Memory B cell (primary cell): ENCODE measurements around the gene PGBD5.

Source experiments
- ATAC-seq: fragments of 150-1000 bp; cut with Tn5 transposase; 2 replicates; pipeline ENCODE4 v1.10.0; 2021; ENCODE audit warnings: low read depth, mild to moderate bottlenecking, moderate library complexity
- DNase-seq, 2 donors: peaks; one replicate each; pipeline ENCODE4 v3.0.0; 2022; ENCODE audit warnings: low spot score in 2 of 2
- H3K27ac Mint-ChIP-seq: one replicate; pipeline ENCODE4 v1.8.0; 2022; ENCODE audit warnings: mild to moderate bottlenecking, moderate library complexity, mixed read lengths
- H3K27me3 Mint-ChIP-seq: one replicate; pipeline ENCODE4 v1.8.0; 2022; ENCODE audit warnings: mixed read lengths
- H3K36me3 Mint-ChIP-seq: one replicate; pipeline ENCODE4 v1.8.0; 2022; ENCODE audit warnings: mild to moderate bottlenecking, mixed read lengths
- H3K4me1 Mint-ChIP-seq: one replicate; pipeline ENCODE4 v1.8.0; 2022; ENCODE audit warnings: mixed read lengths
- H3K4me3 Mint-ChIP-seq: one replicate; pipeline ENCODE4 v1.8.0; 2022; ENCODE audit warnings: mild to moderate bottlenecking, moderate library complexity, mixed read lengths
- H3K9me3 Mint-ChIP-seq: one replicate; pipeline ENCODE4 v1.8.0; 2022; ENCODE audit warnings: mixed read lengths

PGBD5 gene

DNA sequence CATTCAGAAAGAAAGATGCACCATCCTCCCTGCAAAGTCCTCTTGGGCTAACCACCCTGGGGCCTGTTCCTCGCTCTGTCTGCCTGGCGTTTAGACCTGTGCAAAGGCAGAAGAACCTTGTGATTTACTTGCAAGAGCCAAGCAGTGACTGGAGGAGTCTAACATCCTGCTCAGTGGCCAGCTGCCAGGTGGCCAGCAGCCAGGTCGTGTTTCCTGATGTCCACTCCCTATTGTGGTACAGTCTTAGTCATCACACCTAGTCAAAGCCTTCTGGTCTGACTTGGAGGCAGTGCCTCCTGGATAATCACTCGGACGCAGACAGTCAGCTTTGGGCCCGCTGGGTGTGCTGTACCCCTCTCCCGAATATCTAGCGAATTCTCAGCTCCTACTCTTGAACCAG, 118.1 kb downstream of the PGBD5 start:
- H3K27ac Mint-ChIP-seq, result no peak overlapping the region
- H3K4me3 Mint-ChIP-seq, result no peak overlapping the region

DNA sequence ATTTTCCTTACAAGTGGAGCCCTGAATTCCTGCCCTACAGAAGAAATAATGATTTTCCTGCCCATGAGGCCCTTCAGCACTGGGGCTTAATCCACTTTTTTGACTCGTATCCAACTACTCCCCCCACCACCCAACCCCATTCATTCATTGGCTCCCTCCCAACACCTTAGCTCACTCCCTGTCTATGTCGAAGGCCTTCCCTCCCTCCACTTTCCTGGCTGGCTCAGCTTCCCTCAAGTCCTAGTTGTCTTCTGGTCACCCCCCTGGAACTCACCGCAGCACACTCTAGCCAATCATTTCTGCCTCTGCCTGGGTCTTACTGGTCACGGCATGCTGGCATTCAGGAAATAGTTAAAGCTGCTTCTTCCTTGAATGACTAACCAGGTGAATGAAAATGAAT, 118.9 kb downstream of the PGBD5 start:
- Mint-ChIP-seq H3K4me1 (peaks cover 11% of the 10 kb centered on the region), H3K36me3 (no peaks in the 10 kb centered on the region), H3K27ac (no peak overlapping the region), H3K4me3 (no peak overlapping the region), H3K9me3 (no peaks in the 10 kb centered on the region), H3K27me3 (peaks cover 4% of the 10 kb centered on the region)
- ATAC-seq (no peak), DNase-seq (no peak)

More for the DNA sequence above, 118.1 kb downstream of the PGBD5 start:
- no peaks in the 10 kb centered on the region for H3K36me3 Mint-ChIP-seq
- ATAC-seq, result no peak
- peaks cover 9% of the 10 kb centered on the region for H3K4me1 Mint-ChIP-seq
- H3K27me3 Mint-ChIP-seq, result peaks cover 4% of the 10 kb centered on the region
- H3K9me3 Mint-ChIP-seq, result no peaks in the 10 kb centered on the region
- no peak for DNase-seq

DNA sequence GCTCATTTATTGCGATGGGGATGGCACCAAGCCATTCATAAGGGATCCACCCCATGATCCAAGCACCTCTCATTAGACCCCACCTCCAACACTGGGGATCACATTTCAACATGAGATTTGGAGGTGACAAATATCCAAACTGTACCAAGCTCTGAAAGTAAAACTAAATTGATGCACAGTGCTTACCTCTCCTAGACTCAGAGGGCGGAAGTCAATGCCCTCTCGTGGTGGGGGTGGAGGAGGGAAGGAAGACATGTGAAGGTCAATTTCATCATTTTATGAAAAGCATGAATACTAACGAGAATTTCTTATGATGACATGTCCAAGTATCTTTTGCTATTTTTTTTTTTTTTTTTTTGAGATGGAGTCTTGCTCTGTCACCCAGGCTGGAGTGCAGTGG, 120.0 kb downstream of the PGBD5 start:
- DNase-seq, result no peak
- H3K4me3 Mint-ChIP-seq, result no peak overlapping the region
- H3K9me3 Mint-ChIP-seq, result no peaks in the 10 kb centered on the region
- peaks cover 13% of the 10 kb centered on the region for H3K4me1 Mint-ChIP-seq
- no peaks in the 10 kb centered on the region for H3K36me3 Mint-ChIP-seq
- ATAC-seq, result peak; percentile 74
- no peak overlapping the region for H3K27ac Mint-ChIP-seq
- H3K27me3 Mint-ChIP-seq, result peaks cover 4% of the 10 kb centered on the region

DNA sequence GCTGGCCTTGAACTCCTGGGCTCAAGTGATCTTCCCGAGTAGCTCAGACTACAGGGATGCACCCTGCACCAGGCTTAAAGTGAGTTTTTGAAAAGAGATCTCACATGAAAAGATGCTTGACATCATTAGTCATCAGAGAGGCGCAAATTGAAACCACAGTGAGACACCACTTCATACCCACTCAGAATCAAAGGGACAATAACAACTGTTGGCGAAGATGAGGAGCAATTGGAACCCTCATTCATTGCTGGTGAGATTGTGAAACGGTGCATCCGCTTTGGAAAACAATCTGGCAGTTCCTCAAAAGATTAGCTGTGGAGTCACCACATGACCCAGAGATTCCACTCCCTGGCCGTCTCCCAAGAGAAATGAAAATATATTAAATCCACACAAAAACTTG, 122.3 kb downstream of the PGBD5 start:
- H3K36me3 Mint-ChIP-seq, result no peaks in the 10 kb centered on the region

DNA sequence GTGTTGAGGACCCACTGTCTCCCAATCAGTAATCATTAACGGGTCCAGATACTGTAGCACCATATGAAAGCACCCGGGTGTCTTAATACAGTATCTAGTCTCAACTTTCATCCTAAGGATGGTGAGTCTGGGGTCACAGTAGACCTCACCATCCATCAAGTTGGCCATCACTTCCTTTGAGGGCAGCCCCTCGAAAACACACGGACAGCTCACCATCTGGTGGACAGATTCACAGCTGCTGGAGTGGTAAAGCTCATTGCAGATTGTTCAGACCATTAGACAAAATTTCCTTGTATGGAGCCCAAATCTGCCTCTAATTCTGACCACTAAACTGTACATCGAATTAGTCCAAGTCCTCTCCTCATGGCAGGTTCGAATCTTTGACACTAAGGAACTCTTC, 123.1 kb downstream of the PGBD5 start:
- Mint-ChIP-seq H3K36me3 (no peaks in the 10 kb centered on the region), H3K9me3 (no peaks in the 10 kb centered on the region), H3K4me1 (peaks cover 25% of the 10 kb centered on the region), H3K4me3 (no peak overlapping the region), H3K27me3 (no peaks in the 10 kb centered on the region), H3K27ac (peak overlapping the region; percentile 55)
- ATAC-seq (no peak), DNase-seq (no peak)

More for the DNA sequence above, 122.3 kb downstream of the PGBD5 start:
- Mint-ChIP-seq H3K27ac (no peak overlapping the region), H3K4me3 (no peak overlapping the region), H3K9me3 (no peaks in the 10 kb centered on the region), H3K27me3 (no peaks in the 10 kb centered on the region), H3K4me1 (peaks cover 25% of the 10 kb centered on the region)
- DNase-seq (no peak), ATAC-seq (no peak)

DNA sequence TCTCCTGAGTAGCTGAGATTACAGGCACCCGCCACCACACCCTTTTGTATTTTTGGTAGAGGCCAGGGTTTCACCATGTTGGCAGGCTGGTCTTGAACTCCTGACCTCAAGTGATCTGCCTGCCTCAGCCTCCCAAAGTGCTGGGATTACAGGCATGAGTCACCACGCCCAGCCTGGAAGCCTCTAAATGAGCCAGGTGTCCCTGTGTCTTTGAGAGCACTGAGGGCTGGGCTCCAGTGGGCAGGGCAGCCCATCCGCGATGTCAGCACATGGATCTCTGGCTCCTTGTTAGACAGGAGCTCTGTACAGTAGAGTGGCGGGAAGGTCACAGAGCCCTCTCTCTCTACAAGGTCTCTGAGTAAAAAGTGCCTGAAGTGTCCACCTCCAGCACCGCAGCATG, 124.3 kb downstream of the PGBD5 start:
- peaks cover 22% of the 10 kb centered on the region for H3K4me1 Mint-ChIP-seq
- no peak for DNase-seq
- no peak for ATAC-seq
- no peak overlapping the region for H3K4me3 Mint-ChIP-seq
- H3K36me3 Mint-ChIP-seq, result no peaks in the 10 kb centered on the region
- no peak overlapping the region for H3K27ac Mint-ChIP-seq
- no peaks in the 10 kb centered on the region for H3K27me3 Mint-ChIP-seq
- H3K9me3 Mint-ChIP-seq, result no peaks in the 10 kb centered on the region

DNA sequence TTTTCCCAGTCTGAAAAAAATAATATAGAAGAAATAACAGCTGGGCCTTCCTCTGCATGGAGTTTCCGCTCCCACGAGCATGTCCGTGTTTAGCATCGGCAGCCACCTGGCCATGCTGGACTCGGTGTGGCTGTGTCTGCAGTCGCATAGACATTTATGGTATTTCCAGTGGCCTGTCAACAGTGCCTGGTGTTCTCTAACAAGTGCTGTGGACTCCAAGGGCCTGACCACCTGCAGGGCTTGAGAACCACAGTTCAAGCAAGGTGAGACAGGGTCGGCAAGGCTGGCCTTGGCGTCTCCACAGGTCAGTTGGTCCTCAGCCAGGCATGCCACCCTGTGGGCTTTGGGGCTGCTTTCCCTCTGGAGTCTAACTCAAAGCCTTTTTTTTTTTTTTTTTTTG, 124.8 kb downstream of the PGBD5 start:
- H3K27ac Mint-ChIP-seq, result peak overlapping the region; percentile 51
- H3K4me3 Mint-ChIP-seq, result peak overlapping the region; percentile 15
- H3K9me3 Mint-ChIP-seq, result no peaks in the 10 kb centered on the region
- H3K4me1 Mint-ChIP-seq, result peaks cover 22% of the 10 kb centered on the region
- ATAC-seq, result no peak
- no peaks in the 10 kb centered on the region for H3K36me3 Mint-ChIP-seq
- DNase-seq, result no peak
- no peaks in the 10 kb centered on the region for H3K27me3 Mint-ChIP-seq

DNA sequence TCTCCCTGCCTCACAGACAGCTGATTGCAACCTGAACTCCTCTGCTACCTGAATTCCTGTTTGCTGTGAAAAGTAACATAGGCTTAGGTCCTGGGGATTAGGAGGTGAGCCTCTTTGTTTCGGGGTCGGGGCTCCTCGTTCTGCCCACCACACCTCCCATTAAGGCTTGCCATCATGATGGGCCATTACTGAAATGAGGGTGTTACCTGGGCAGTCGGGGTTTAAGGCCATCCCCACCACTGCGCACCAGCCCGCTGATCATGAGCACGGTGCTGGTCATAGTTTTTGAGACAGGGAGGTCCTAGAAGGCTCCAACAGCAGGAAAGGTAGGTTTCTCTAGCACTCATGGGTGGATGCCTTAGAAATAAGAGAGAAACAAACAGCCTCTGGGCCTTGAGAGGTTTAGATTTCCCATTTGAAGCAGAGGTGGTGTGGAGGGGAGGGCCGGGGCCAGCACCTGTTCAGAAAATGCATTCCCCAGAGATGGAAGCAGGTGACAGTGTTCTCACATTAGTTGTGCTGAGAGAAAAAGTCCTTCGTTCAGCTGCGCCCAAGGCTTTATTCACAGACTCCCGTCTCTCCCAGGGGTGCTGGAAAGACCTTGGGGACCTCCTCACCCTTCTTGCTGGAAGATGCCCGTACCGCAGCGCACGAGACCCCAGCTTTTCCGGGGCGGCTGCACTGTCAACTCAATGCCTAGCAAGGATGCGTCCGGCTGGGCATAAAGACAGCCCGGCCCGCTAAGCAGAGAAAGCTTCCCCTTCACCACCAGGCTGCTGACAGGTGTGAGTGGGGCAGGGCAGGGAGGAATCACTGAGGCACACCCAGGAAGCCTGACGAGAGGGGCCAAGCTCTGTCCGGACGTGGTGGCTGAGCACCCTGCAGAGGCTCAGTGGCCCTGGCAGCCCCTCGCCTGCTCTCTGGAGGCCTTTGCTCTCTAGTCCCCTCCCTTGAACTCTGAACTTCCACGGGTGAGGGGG, 125.5 kb downstream of the PGBD5 start:
- DNase-seq, result peak in 1 of 2 donors; percentile 15

DNA sequence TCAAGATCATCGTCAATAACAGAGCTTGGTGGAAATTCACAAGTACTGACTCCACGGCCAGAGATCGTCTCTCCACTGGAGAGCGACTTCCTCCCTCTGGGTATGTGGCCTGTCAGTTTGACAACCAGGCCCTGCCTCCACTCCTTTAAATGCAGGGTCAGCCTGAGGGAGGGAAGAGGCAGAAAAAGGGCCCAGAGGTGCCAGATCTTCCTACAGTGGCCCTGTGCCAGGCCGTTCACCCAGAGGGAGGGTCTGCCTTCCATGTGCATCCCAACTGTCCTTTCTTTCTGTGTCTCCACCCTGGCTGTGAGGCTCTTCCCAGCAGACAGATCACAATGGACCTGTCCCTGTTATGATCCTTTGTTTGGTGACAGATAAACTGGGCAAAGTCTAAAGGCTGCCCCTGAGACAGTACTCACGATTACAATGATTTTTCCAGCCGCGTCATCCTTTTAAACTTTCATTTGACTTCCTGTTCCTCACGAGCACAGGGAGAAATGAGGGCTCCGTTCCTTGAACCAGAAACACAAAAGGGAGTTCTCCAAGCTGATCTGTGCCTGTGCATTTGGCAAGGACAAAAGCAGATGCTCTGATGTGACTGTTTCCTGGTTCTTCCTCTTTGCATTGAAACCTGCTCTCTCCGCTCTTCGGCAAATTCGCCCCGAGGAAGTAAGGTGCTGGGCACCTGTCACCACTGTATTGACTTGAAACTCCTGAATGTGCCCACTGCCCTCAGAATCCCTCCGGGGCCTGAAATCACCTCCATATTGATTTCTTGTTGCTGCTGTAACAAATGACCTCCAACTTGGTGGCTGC, 126.7 kb downstream of the PGBD5 start:
- Mint-ChIP-seq H3K4me1 (peaks cover 18% of the 10 kb centered on the region), H3K9me3 (no peaks in the 10 kb centered on the region), H3K36me3 (no peaks in the 10 kb centered on the region), H3K4me3 (no peak overlapping the region), H3K27ac (peak overlapping the region; percentile 46), H3K27me3 (no peaks in the 10 kb centered on the region)
- DNase-seq (no peak), ATAC-seq (peak; percentile 23)

More for the DNA sequence above, 125.5 kb downstream of the PGBD5 start:
- ATAC-seq, result peak; percentile 81
- peaks cover 18% of the 10 kb centered on the region for H3K4me1 Mint-ChIP-seq
- H3K36me3 Mint-ChIP-seq, result no peaks in the 10 kb centered on the region
- H3K27ac Mint-ChIP-seq, result peak overlapping the region; percentile 51
- no peaks in the 10 kb centered on the region for H3K9me3 Mint-ChIP-seq
- peak overlapping the region; percentile 29 for H3K4me3 Mint-ChIP-seq
- no peaks in the 10 kb centered on the region for H3K27me3 Mint-ChIP-seq

DNA sequence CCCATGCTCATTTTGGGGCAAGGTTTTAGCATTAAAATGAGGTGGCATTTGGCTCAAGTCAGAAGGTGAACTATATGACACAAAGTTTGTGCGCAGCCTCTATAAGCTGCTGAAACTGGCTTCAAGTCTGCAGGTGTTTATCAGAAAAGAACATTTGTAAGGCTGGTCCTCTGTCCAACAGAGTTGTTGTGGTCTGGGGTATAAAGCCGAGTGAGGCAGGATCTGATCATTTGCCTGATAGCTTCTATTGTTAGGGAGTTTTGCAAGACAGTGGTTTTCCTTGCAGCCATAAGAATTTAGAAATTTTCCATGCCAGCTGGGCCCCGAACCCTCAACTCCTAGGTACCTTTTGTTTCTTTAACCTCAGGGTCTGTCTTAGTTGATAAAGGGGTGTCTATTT, 130.8 kb downstream of the PGBD5 start:
- no peak overlapping the region for H3K4me3 Mint-ChIP-seq

DNA sequence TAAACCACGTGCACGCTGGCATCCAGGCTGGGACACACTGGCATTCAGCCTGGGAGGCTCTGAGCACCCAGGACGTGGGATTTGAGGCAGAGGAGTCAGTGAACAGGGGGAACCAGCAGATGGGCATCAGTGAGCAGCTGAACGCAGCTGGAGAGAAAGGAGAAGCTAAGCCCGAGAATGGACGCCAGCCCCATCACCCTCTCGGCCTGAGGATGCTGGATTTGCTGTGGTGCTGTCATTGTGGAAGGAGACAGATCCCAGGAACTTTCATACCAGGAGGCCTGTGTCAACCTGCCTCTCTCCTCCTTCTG, 132.8 kb downstream of the PGBD5 start:
- Mint-ChIP-seq H3K9me3 (no peaks in the 10 kb centered on the region), H3K4me3 (no peak overlapping the region), H3K27ac (no peak overlapping the region), H3K36me3 (no peaks in the 10 kb centered on the region), H3K4me1 (peaks cover 23% of the 10 kb centered on the region), H3K27me3 (no peaks in the 10 kb centered on the region)
- DNase-seq (no peak), ATAC-seq (no peak)

More for the DNA sequence above, 130.8 kb downstream of the PGBD5 start:
- no peak for ATAC-seq
- H3K9me3 Mint-ChIP-seq, result no peaks in the 10 kb centered on the region
- H3K4me1 Mint-ChIP-seq, result peaks cover 29% of the 10 kb centered on the region
- no peaks in the 10 kb centered on the region for H3K27me3 Mint-ChIP-seq
- H3K36me3 Mint-ChIP-seq, result no peaks in the 10 kb centered on the region
- no peak overlapping the region for H3K27ac Mint-ChIP-seq
- no peak for DNase-seq

DNA sequence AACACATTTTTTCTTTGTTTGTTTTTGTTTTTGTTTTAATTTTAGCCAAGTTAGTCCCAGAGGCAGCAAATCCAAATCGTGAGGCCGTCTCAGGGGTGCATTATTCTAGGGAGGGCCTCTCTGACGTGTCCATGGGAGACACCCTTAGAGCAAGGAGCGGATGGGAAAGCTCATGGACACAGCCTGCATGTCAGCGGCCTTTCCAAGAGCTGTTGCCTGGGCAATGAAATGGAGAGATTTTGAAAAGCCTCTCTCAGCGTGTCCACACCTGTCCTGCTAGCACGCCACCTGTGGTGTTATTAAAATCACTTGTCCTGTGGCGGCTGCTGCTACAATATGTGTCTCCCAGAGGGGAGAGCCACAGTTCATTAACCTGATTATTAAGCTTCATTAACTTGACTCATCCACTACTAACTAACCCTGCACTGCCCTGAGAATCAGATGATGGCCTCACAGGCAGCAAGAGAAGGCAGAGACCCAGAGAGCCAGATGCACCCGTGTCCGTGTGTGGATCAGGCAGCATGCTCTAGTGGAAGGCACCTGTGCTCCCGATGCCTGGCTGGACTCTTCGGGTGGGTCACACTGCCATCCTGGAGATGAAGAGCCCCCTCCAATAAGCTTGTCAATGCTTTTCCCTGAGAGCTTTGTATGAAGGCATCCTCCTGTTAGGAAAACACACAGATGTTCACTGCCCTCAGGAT, 133.3 kb downstream of the PGBD5 start:
- DNase-seq (no peak), ATAC-seq (no peak)
- Mint-ChIP-seq H3K4me3 (peak overlapping the region; percentile 67), H3K27me3 (no peaks in the 10 kb centered on the region), H3K36me3 (no peaks in the 10 kb centered on the region), H3K27ac (peak overlapping the region; percentile 90), H3K4me1 (peaks cover 23% of the 10 kb centered on the region), H3K9me3 (no peaks in the 10 kb centered on the region)

DNA sequence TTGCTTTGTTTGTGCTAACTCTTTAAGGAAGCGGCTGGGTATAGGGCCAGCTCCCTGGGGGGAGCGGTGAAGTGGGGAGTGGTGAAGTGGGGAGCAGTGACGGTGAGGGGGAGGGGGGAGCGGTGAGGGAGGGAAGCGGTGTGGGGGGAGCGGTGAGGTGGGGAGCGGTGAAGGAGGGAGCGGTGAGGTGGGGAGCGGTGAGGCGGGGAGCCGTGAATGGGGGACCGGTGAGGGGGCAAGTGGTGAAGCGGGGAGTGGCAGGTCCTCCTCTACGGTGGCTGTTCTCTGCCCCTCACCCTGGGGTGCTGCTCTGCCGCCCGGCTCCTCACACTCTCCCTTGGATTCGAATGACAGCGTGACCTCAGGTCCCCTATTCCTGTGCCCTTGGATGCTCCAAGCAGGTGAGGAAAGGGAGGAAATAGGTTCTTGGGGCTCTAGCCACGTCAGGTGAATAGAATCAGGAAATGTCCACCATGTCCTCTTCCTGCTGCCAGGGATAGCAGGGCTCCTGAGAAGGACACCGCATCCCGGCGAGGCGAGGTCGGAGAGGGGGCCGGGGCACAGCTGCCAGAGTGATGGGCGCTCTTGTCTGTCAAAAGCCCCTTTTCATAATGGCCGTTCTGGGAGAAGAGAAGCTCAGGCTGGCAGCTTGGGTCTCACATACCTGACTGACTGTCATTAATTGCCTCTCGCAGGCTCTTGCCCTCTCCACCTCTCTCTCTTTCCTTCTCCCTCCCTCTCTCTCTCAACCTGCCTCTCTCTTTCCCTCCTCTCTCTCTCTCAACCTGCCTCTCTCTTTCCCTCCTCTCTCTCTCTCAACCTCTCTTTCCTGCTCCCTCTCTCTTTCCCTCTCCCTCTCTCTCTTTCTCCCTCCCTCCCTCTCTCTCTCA, 134.2 kb downstream of the PGBD5 start:
- Mint-ChIP-seq H3K27ac (peak overlapping the region; percentile 90), H3K4me1 (peaks cover 23% of the 10 kb centered on the region), H3K27me3 (peaks cover 1% of the 10 kb centered on the region), H3K36me3 (no peaks in the 10 kb centered on the region), H3K4me3 (peak overlapping the region; percentile 88), H3K9me3 (no peaks in the 10 kb centered on the region)
- peak in 1 of 2 donors; percentile 32 for DNase-seq
- peak; percentile 89 for ATAC-seq
